GM19035 (cell line): Measurements from ENCODE around the gene VASH1.
"Not testable (repeated sequence)": the region's sequence is repeated elsewhere in the genome, so short reads cannot be mapped to it uniquely, and the experiment has no call there.

Experiments used
- ATAC-seq: cut with Tn5 transposase; IDR thresholded peaks from one replicate; pipeline ENCODE4 v1.9.1; 2021; ENCODE audit not compliant: unreplicated experiment

The VASH1 gene

GRCh38 chr14:76761136-76761959 is at the start of gene VASH1:
VASH1 (plus strand) TSS chr14:76761468; CDS start chr14:76762822, 1,354 bp downstream.
- peak; percentile 86 for ATAC-seq

GRCh38 chr14:76713121-76713520 is 48.1 kb upstream of the VASH1 start:
- no peak for ATAC-seq

GRCh38 chr14:76714470-76714869 is 46.8 kb upstream of the VASH1 start:
- no peak for ATAC-seq

GRCh38 chr14:76715101-76715500 is 46.2 kb upstream of the VASH1 start:
- no peak for ATAC-seq

GRCh38 chr14:76715511-76716081 is 45.7 kb upstream of the VASH1 start:
- no peak for ATAC-seq

GRCh38 chr14:76716285-76716684 is 45.0 kb upstream of the VASH1 start:
- ATAC-seq = no peak

- ATAC-seq = no peak
Measured at GRCh38 chr14:76717508-76718290, 43.6 kb upstream of the VASH1 start.

GRCh38 chr14:76718306-76719040 is 42.8 kb upstream of the VASH1 start:
- ATAC-seq = no peak

- no peak for ATAC-seq
Measured at GRCh38 chr14:76719666-76720065, 41.6 kb upstream of the VASH1 start.

GRCh38 chr14:76720382-76720813 is 40.9 kb upstream of the VASH1 start:
- ATAC-seq = no peak

GRCh38 chr14:76721506-76721905 is 39.8 kb upstream of the VASH1 start:
- ATAC-seq = not testable (repeated sequence)

GRCh38 chr14:76724651-76725550 is 36.4 kb upstream of the VASH1 start:
- no peak for ATAC-seq

GRCh38 chr14:76726551-76726970 is 34.7 kb upstream of the VASH1 start:
- ATAC-seq = no peak

- no peak for ATAC-seq
Measured at GRCh38 chr14:76727384-76727783, 33.9 kb upstream of the VASH1 start.

GRCh38 chr14:76727901-76728300 is 33.4 kb upstream of the VASH1 start:
- ATAC-seq = no peak

- no peak for ATAC-seq
Measured at GRCh38 chr14:76729258-76729657, 32.0 kb upstream of the VASH1 start.

- no peak for ATAC-seq
Measured at GRCh38 chr14:76729953-76730505, 31.2 kb upstream of the VASH1 start.

- ATAC-seq = not testable (repeated sequence)
Measured at GRCh38 chr14:76734501-76734900, 26.8 kb upstream of the VASH1 start.

- ATAC-seq = no peak
Measured at GRCh38 chr14:76736514-76736913, 24.8 kb upstream of the VASH1 start.

GRCh38 chr14:76741074-76741473 is 20.2 kb upstream of the VASH1 start:
- ATAC-seq = no peak
